ENCODE measurements around the gene FAM200A.

The FAM200A gene

GRCh38 chr7:99525713-99526440 lies 26.0 kb downstream of the FAM200A start:
- Histone ChIP-seq H3F3A (ENCODE audit: insufficient read depth, low read length) (no peaks in the 10 kb centered on the region), H3K27ac (ENCODE audit: low read length) (no peak overlapping the region), H3K4me2 (ENCODE audit: low read depth, low read length) (no peak overlapping the region), H3K9ac (ENCODE audit: low read length) (no peak overlapping the region), H3K9me3 (replicated peaks; ENCODE audit: insufficient read depth, low read length) (0 out of 2 replicates have a peak, but pooled peaks cover under 1% of the 10 kb centered on the region), H3K4me3 (ENCODE audit: low read length) (no peak overlapping the region), H3K27me3 (replicated peaks; ENCODE audit: insufficient read depth, low read length) (no peaks in the 10 kb centered on the region), H4K20me1 (ENCODE audit: insufficient read depth, low read length) (no peaks in the 10 kb centered on the region), H3K36me3 (replicated peaks; ENCODE audit: insufficient read depth, low read length) (peaks cover 11% of the 10 kb centered on the region), H3K79me2 (ENCODE audit: low read length) (no peaks in the 10 kb centered on the region), H3K4me1 (ENCODE audit: low read length) (no peaks in the 10 kb centered on the region), H2AFZ (ENCODE audit: low read length) (no peak overlapping the region), H3K9me2 (replicated peaks; ENCODE audit: insufficient read depth, low read length) (no peaks in the 10 kb centered on the region)
- no peak for DNase-seq
- TF ChIP-seq EZH2 (optimal IDR thresholded peaks at IDR 0.05; ENCODE audit: low read depth, low read length) (no peak), CTCF (IDR thresholded peaks at IDR 0.05; ENCODE audit: low read length) (peak; percentile 29)

- Histone ChIP-seq H3K27me3 (replicated peaks; ENCODE audit: insufficient read depth, low read length) (no peaks in the 10 kb centered on the region), H3K4me2 (ENCODE audit: low read depth, low read length) (no peak overlapping the region), H3K36me3 (replicated peaks; ENCODE audit: insufficient read depth, low read length) (peaks cover 6% of the 10 kb centered on the region)
Observed at GRCh38 chr7:99521399-99521798, 30.5 kb downstream of the FAM200A start.

GRCh38 chr7:99514050-99514449 lies 37.9 kb downstream of the FAM200A start:
- DNase-seq: peak; percentile 54
- H3K4me2 ChIP-seq (ENCODE audit: low read depth, low read length): peak overlapping the region; percentile 61; the same call in 1 of the 2 replicates
- H3K27me3 ChIP-seq (replicated peaks; ENCODE audit: insufficient read depth, low read length): no peaks in the 10 kb centered on the region
- peaks cover 35% of the 10 kb centered on the region for H3K79me2 ChIP-seq (ENCODE audit: low read length)
- peak overlapping the region; percentile 18; the same call in 1 of the 2 replicates for H2AFZ ChIP-seq (ENCODE audit: low read length)
- no peaks in the 10 kb centered on the region for H3K9me3 ChIP-seq (replicated peaks; ENCODE audit: insufficient read depth, low read length)
- H3K27ac ChIP-seq (ENCODE audit: low read length): peak overlapping the region; percentile 53; the same call in 1 of the 2 replicates
- no peak for TF ChIP-seq EZH2phosphoT487 (IDR thresholded peaks at IDR 0.05; ENCODE audit: low read length)
- TF ChIP-seq CTCF (IDR thresholded peaks at IDR 0.05; ENCODE audit: low read length): no peak
- TF ChIP-seq EZH2 (optimal IDR thresholded peaks at IDR 0.05; ENCODE audit: low read depth, low read length): no peak
- H3K36me3 ChIP-seq (replicated peaks; ENCODE audit: insufficient read depth, low read length): no peaks in the 10 kb centered on the region; the same call in 1 of the 2 replicates
- 0 out of 2 replicates have a peak overlapping the region, but pooled peaks have one; percentile 16 for H3K4me3 ChIP-seq (ENCODE audit: low read length)
- peaks cover 12% of the 10 kb centered on the region; the same call in 1 of the 2 replicates for H3F3A ChIP-seq (ENCODE audit: insufficient read depth, low read length)
- H4K20me1 ChIP-seq (ENCODE audit: insufficient read depth, low read length): no peaks in the 10 kb centered on the region
- H3K4me1 ChIP-seq (ENCODE audit: low read length): peaks cover 13% of the 10 kb centered on the region
- H3K9ac ChIP-seq (ENCODE audit: low read length): no peak overlapping the region
- no peaks in the 10 kb centered on the region for H3K9me2 ChIP-seq (replicated peaks; ENCODE audit: insufficient read depth, low read length)

More at GRCh38 chr7:99521399-99521798, 30.5 kb downstream of the FAM200A start:
- H3K4me1 ChIP-seq (ENCODE audit: low read length): no peaks in the 10 kb centered on the region
- H4K20me1 ChIP-seq (ENCODE audit: insufficient read depth, low read length): no peaks in the 10 kb centered on the region
- H2AFZ ChIP-seq (ENCODE audit: low read length): no peak overlapping the region
- no peaks in the 10 kb centered on the region for H3K9me2 ChIP-seq (replicated peaks; ENCODE audit: insufficient read depth, low read length)
- no peak overlapping the region for H3K9ac ChIP-seq (ENCODE audit: low read length)
- H3F3A ChIP-seq (ENCODE audit: insufficient read depth, low read length): no peaks in the 10 kb centered on the region
- no peak overlapping the region for H3K4me3 ChIP-seq (ENCODE audit: low read length)
- TF ChIP-seq EZH2 (optimal IDR thresholded peaks at IDR 0.05; ENCODE audit: low read depth, low read length) (no peak), CTCF (IDR thresholded peaks at IDR 0.05; ENCODE audit: low read length) (no peak), EZH2phosphoT487 (IDR thresholded peaks at IDR 0.05; ENCODE audit: low read length) (no peak)
- H3K9me3 ChIP-seq (replicated peaks; ENCODE audit: insufficient read depth, low read length): no peaks in the 10 kb centered on the region
- no peak overlapping the region for H3K27ac ChIP-seq (ENCODE audit: low read length)
- DNase-seq: no peak
- no peaks in the 10 kb centered on the region for H3K79me2 ChIP-seq (ENCODE audit: low read length)

Measured in MM.1S (cell line).